HepG2 (cell line): Measurements from ENCODE around the gene NUP54. TPM values are rescaled to one million over a fixed set of nuclear protein-coding genes. Genes with fewer than 3 reads are reported as not detected.

Experiments
- ATAC-seq: fragments of 200-7000 bp; cut with Tn5 transposase; 3 replicates; pipeline ENCODE4 v1.9.1; 2020; ENCODE audit warnings: mild to moderate bottlenecking, moderate library complexity
- BruUV-seq: library from RNA; stranded (reverse); fragments of 400-500 nt; replicated peaks from 2 replicates; lab custom pipeline; 2021; lab: Mats Ljungman, UMichigan
- CTCF ChIA-PET: fragments of 300-600 bp; formaldehyde crosslinking; extraction: SDS; loops from one replicate; lab custom pipeline; 2021; ENCODE audit warnings: low total read pairs, inconsistent platforms, low intra/inter-chr PET ratio; lab: Yijun Ruan, JAX
- POLR2A ChIA-PET: fragments of 350-600 bp; sonication (Branson Sonifier 250); formaldehyde crosslinking; loops from one replicate; lab custom pipeline; 2020; ENCODE audit warnings: antibody characterized with exemption, inconsistent platforms; lab: Yijun Ruan, JAX
- DNase-seq: peaks from one replicate; pipeline ENCODE4 v3.0.0-alpha.2; 2015; ENCODE audit warnings: low spot score
- FAIRE-seq: peaks from 3 replicates; lab custom pipeline; 2011; peaks lifted over from hg19 to GRCh38; lab: Jason Lieb, UNC
- H2AFZ ChIP-seq: one replicate; pipeline ENCODE4 v1.6.1; 2011; ENCODE audit warnings: low read length, inconsistent platforms
- H3K27ac ChIP-seq: fragments of 300-600 bp; 3 replicates; pipeline ENCODE4 v1.8.0; 2011; ENCODE audit warnings: mixed run types, mild to moderate bottlenecking, mixed read lengths, low read length, inconsistent platforms; ENCODE audit not compliant: insufficient read depth; ENCODE audit errors: extremely low read length
- H3K27me3 ChIP-seq, 2 experiments: fragments of 200-600 bp in 1 of 2; 2 replicates in 1 of 2; 3 replicates in 1 of 2; pipeline versions ENCODE4 v1.6.0 to v1.8.0; 2011; ENCODE audit warnings: low read length in 2 of 2, mild to moderate bottlenecking in 2 of 2, moderate library complexity in 2 of 2, inconsistent platforms in 1 of 2; ENCODE audit not compliant: insufficient read depth in 2 of 2, control insufficient read depth in 1 of 2
- H3K36me3 ChIP-seq, 2 experiments: fragments of 200-600 bp in 1 of 2; replicated peaks in 1 of 2; 2 replicates in 1 of 2; 3 replicates in 1 of 2; pipeline versions ENCODE4 v1.5.1 to v1.8.0; 2011; ENCODE audit warnings: low read length in 2 of 2, inconsistent platforms in 1 of 2; ENCODE audit not compliant: insufficient read depth in 2 of 2, control insufficient read depth in 1 of 2
- H3K4me1 ChIP-seq: 2 replicates; pipeline ENCODE4 v1.5.1; 2012; ENCODE audit warnings: low read length, inconsistent platforms; ENCODE audit not compliant: insufficient read depth
- H3K4me2 ChIP-seq: 2 replicates; pipeline ENCODE4 v1.6.0; 2011; ENCODE audit warnings: low read depth, low read length, inconsistent platforms
- H3K4me3 ChIP-seq, 3 experiments: fragments of 200-600 bp in 1 of 3; sonication (generic), shearing (Covaris generic) in 1 of 3; replicated peaks in 1 of 3; 2 replicates each; pipeline ENCODE4 v1.5.1; 2011 to 2016; ENCODE audit warnings: low read length in 3 of 3, inconsistent platforms in 2 of 3, low read depth in 2 of 3, mild to moderate bottlenecking in 2 of 3, control low read depth in 1 of 3, mixed read lengths in 1 of 3; ENCODE audit not compliant: insufficient read depth in 1 of 3
- H3K79me2 ChIP-seq: one replicate; pipeline ENCODE4 v1.6.1; 2011; ENCODE audit warnings: low read length, inconsistent platforms; ENCODE audit not compliant: insufficient read depth
- H3K9ac ChIP-seq: 2 replicates; pipeline ENCODE4 v1.6.0; 2011; ENCODE audit warnings: mild to moderate bottlenecking, low read depth, low read length, inconsistent platforms; ENCODE audit not compliant: insufficient read depth
- H3K9me3 ChIP-seq: 2 replicates; pipeline ENCODE4 v1.5.1; 2012; ENCODE audit warnings: mild to moderate bottlenecking, low read length
- H4K20me1 ChIP-seq: 2 replicates; pipeline ENCODE4 v1.6.0; 2011; ENCODE audit warnings: inconsistent platforms, mild to moderate bottlenecking, low read length, moderate library complexity; ENCODE audit not compliant: insufficient read depth
- KLF11 ChIP-seq: IDR thresholded peaks from 2 replicates; pipeline ENCODE4 v1.6.1; 2016; ENCODE audit warnings: missing compliant biosample characterization
- NFAT5 ChIP-seq: sonication (generic); formaldehyde crosslinking; IDR thresholded peaks from 2 replicates; pipeline ENCODE4 v1.4.0; 2020; ENCODE audit warnings: missing genetic modification reagents
- TFE3 ChIP-seq: IDR thresholded peaks from 2 replicates; pipeline ENCODE4 v1.6.1; 2016
- ZNF225 ChIP-seq: sonication (generic); formaldehyde crosslinking; IDR thresholded peaks from 2 replicates; pipeline ENCODE4 v1.4.0; 2020; ENCODE audit warnings: mild to moderate bottlenecking, missing genetic modification reagents
- ZNF484 ChIP-seq: sonication (generic); formaldehyde crosslinking; IDR thresholded peaks from 2 replicates; pipeline ENCODE4 v1.5.1; 2020; ENCODE audit warnings: mild to moderate bottlenecking, low read depth, missing genetic modification reagents, borderline replicate concordance
- ZNF609 ChIP-seq: sonication (generic); formaldehyde crosslinking; IDR thresholded peaks from 2 replicates; pipeline ENCODE4 v1.4.0; 2020; ENCODE audit warnings: mild to moderate bottlenecking, missing genetic modification reagents, borderline replicate concordance
- ZNF792 ChIP-seq: IDR thresholded peaks from 2 replicates; pipeline ENCODE4 v1.6.1; 2016
- WGBS: methylation state at CpG from one replicate; pipeline ENCODE4 v1.1.6; 2017; ENCODE audit warnings: low lambda C conversion rate; 5-methylcytosine and 5-hydroxymethylcytosine counted together
- in situ Hi-C: cut with HindIII; loops from 2 replicates; pipeline ENCODE4 v1.10.0; 2017; ENCODE audit warnings: low pct_unique_long_range_greater_than_20kb; ENCODE audit not compliant: extremely low pct_ligation_motif_present
- intact Hi-C: fragments of 100-400 bp; cut with micrococcal nuclease; formaldehyde crosslinking; loops from one replicate; pipeline ENCODE4 v1.10.0; 2022; ENCODE audit not compliant: unreplicated experiment
- polyA plus RNA-seq, 8 experiments: library from polyadenylated mRNA; depleted of rRNA in 3 of 8; stranded (reverse) in 7 of 8; unstranded in 1 of 8; fragments of >200 nt; fragmentation: Illumina TruSeq in 4 of 8; extraction: Trizol in 4 of 8; gene quantifications; 2 replicates each; pipeline versions ENCODE4 v1.2.1 to v1.2.3, GENCODE V29; 2011 to 2016; ENCODE audit warnings: low read depth in 4 of 8, missing spikeins in 1 of 8, mixed read lengths in 1 of 8; ENCODE audit not compliant: insufficient read depth in 1 of 8
- total RNA-seq, 5 experiments: library from RNA; depleted of rRNA; stranded (reverse); fragments of >200 nt; fragmentation: Illumina TruSeq; extraction: Trizol; gene quantifications; 2 replicates each; pipeline ENCODE4 v1.2.3, GENCODE V29; 2016; ENCODE audit warnings: low read depth in 1 of 5

Gene NUP54
- total and polyA plus RNA-seq, 2 of the 13 experiments (the other 11 are each of a cell fraction or from before 2014, with no cell fraction given) = 36.1 to 69.3 TPM

GRCh38 chr4:76091052-76091451 lies 57.1 kb downstream of the NUP54 start:
- WGBS = 38% methylated on average over 2 of the region's 2 CpGs
- Histone ChIP-seq H3K4me2 (no peak overlapping the region), H3K27ac (no peak overlapping the region), H3K4me1 (peaks cover 13% of the 10 kb centered on the region), H3K9me3 (no peaks in the 10 kb centered on the region), H3K27me3 (no peaks in the 10 kb centered on the region), H2AFZ (no peak overlapping the region), H4K20me1 (no peaks in the 10 kb centered on the region), H3K79me2 (no peaks in the 10 kb centered on the region), H3K9ac (no peak overlapping the region), H3K36me3 (no peaks in the 10 kb centered on the region), H3K4me3 (no peak overlapping the region)
- in situ Hi-C loops (no loop called here), intact Hi-C loops (no loop called here)
- TF ChIP-seq KLF11 (no peak), NFAT5 (CRISPR knock-in tag) (no peak), ZNF225 (CRISPR knock-in tag) (no peak), ZNF792 (no peak), TFE3 (CRISPR knock-in tag) (no peak), ZNF609 (no peak), ZNF484 (CRISPR knock-in tag) (no peak)
- no TSS peak for BruUV-seq
- no peak for FAIRE-seq
- CTCF ChIA-PET = no interaction called here
- POLR2A ChIA-PET = no interaction called here
- DNase-seq = no peak
- no peak for ATAC-seq
